ENCODE measurements around the gene TRAPPC14. TPM values are rescaled to one million over a fixed set of nuclear protein-coding genes. Genes with fewer than 3 reads are reported as not detected.

The TRAPPC14 gene
- total RNA-seq, 3 donors from 2014 or later: 3.4 to 16.1 (median 12.6) TPM

GRCh38 chr7:100176096-100177044 lies 17.8 kb upstream of the TRAPPC14 start:
- Histone ChIP-seq H3K4me3 (peak overlapping the region; percentile 40 to 65 (median 54)), H3K27ac (peak overlapping the region in 1 of 2 donors; percentile 36), H3K27me3 (no peaks in the 10 kb centered on the region), H3K36me3 (no peaks in the 10 kb centered on the region), H3K9me3 (no peaks in the 10 kb centered on the region), H3K4me1 (no peaks in the 10 kb centered on the region)
- intact Hi-C loops (cut with DNase I; ENCODE audit: low total_unique reads): no loop called here
- DNase-seq (ENCODE audit: low spot score in 2 of 2): no peak
- TF ChIP-seq POLR2AphosphoS5 (IDR thresholded peaks at IDR 0.05): no peak
- no peak for TF ChIP-seq POLR2A (IDR thresholded peaks at IDR 0.05)
- no peak for TF ChIP-seq CTCF (IDR thresholded peaks at IDR 0.05)

- Histone ChIP-seq H3K4me1 (no peaks in the 10 kb centered on the region), H3K36me3 (no peaks in the 10 kb centered on the region), H3K4me3 (no peak overlapping the region), H3K27ac (no peak overlapping the region), H3K9me3 (no peaks in the 10 kb centered on the region), H3K27me3 (no peaks in the 10 kb centered on the region)
- no peak for DNase-seq (ENCODE audit: low spot score in 2 of 2)
- TF ChIP-seq CTCF (IDR thresholded peaks at IDR 0.05): no peak
- no peak for TF ChIP-seq POLR2AphosphoS5 (IDR thresholded peaks at IDR 0.05)
- no peak for TF ChIP-seq POLR2A (IDR thresholded peaks at IDR 0.05)
- intact Hi-C loops (cut with DNase I; ENCODE audit: low total_unique reads): no loop called here
Observed at GRCh38 chr7:100175296-100175935, 16.9 kb upstream of the TRAPPC14 start.

GRCh38 chr7:100174582-100174981 lies 16.1 kb upstream of the TRAPPC14 start:
- H3K4me1 ChIP-seq: no peaks in the 10 kb centered on the region
- no peak overlapping the region for H3K27ac ChIP-seq
- no peaks in the 10 kb centered on the region for H3K36me3 ChIP-seq
- no peaks in the 10 kb centered on the region for H3K27me3 ChIP-seq
- H3K9me3 ChIP-seq: no peaks in the 10 kb centered on the region
- DNase-seq (ENCODE audit: low spot score in 2 of 2): no peak
- intact Hi-C loops (cut with DNase I; ENCODE audit: low total_unique reads): no loop called here
- no peak overlapping the region for H3K4me3 ChIP-seq
- no peak for TF ChIP-seq POLR2AphosphoS5 (IDR thresholded peaks at IDR 0.05)
- TF ChIP-seq POLR2A (IDR thresholded peaks at IDR 0.05): no peak
- TF ChIP-seq CTCF (IDR thresholded peaks at IDR 0.05): no peak

GRCh38 chr7:100173806-100174495 lies 15.4 kb upstream of the TRAPPC14 start:
- TF ChIP-seq POLR2AphosphoS5 (IDR thresholded peaks at IDR 0.05) (no peak), POLR2A (IDR thresholded peaks at IDR 0.05) (no peak), CTCF (IDR thresholded peaks at IDR 0.05) (no peak)
- H3K27ac ChIP-seq: no peak overlapping the region
- no peaks in the 10 kb centered on the region for H3K9me3 ChIP-seq
- DNase-seq (ENCODE audit: low spot score in 2 of 2): no peak
- H3K4me1 ChIP-seq: no peaks in the 10 kb centered on the region
- no peaks in the 10 kb centered on the region for H3K27me3 ChIP-seq
- no peaks in the 10 kb centered on the region for H3K36me3 ChIP-seq
- H3K4me3 ChIP-seq: no peak overlapping the region
- intact Hi-C loops (cut with DNase I; ENCODE audit: low total_unique reads): no loop called here

Measured in breast epithelium (tissue), 4 donors.